ENCODE measurements around the gene TRIP6. TPM values are rescaled to one million over a fixed set of nuclear protein-coding genes. Genes with fewer than 3 reads are reported as not detected.

TRIP6 gene, protein sequence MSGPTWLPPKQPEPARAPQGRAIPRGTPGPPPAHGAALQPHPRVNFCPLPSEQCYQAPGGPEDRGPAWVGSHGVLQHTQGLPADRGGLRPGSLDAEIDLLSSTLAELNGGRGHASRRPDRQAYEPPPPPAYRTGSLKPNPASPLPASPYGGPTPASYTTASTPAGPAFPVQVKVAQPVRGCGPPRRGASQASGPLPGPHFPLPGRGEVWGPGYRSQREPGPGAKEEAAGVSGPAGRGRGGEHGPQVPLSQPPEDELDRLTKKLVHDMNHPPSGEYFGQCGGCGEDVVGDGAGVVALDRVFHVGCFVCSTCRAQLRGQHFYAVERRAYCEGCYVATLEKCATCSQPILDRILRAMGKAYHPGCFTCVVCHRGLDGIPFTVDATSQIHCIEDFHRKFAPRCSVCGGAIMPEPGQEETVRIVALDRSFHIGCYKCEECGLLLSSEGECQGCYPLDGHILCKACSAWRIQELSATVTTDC
- polyA plus RNA-seq (ENCODE audit: insufficient read length), result 41.1 TPM

DNA sequence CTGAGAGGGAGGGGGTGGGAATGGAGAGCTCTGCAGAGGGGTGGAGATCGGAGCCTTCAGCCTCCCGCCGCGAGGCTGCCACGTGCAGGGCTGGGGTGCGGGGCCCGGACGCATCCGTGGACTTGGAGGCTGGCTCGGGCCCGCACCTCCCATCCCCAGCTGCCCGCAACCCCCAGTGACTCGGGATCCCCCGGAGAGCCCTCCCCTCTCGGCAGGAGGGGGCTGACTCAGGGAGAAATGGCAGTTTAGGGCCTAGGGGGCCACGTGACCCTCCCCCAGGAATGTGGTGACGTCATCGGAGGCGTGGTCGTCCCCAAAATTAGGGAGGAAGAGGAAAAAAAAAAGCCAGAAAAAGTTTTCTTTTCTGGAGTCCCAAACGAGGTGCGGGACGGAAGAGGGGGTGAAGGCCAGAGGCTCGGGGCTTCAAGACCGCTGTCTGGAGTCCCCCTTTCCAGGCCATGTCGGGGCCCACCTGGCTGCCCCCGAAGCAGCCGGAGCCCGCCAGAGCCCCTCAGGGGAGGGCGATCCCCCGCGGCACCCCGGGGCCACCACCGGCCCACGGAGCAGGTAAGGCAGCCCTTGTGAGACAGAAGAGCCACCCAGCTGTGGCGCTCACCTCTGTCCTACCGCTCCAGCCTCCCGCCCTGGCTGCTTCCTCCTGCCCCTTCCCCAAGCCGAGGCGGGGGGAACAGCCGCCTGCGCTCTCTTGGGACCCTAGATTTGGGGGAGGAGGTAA, at the start of gene TRIP6:
TRIP6 (plus strand) TSS at position 348 of the 736 bp plus-strand sequence; CDS start at position 459, 111 bp downstream.
- peak; percentile 94 for DNase-seq

DNA sequence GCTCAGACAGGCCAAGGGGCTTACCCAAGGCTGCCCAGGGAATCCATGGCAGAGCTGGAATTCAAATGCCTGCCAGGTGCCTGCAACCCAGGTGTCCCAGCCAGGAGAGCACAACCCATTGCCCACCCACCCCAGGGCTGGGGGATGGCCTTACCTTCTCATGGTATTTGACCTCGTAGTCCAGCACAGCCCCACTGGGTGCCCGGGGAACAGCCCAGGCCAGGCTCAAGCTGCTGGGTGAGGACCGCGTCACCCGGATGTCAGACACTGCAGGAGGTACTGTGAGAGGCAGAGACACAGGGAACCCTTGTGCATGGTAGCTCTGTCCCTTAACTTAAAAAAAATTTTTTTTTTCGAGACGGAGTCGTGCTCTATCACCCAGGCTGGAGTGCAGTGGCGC, 48.8 kb upstream of the TRIP6 start:
- DNase-seq, result no peak

DNA sequence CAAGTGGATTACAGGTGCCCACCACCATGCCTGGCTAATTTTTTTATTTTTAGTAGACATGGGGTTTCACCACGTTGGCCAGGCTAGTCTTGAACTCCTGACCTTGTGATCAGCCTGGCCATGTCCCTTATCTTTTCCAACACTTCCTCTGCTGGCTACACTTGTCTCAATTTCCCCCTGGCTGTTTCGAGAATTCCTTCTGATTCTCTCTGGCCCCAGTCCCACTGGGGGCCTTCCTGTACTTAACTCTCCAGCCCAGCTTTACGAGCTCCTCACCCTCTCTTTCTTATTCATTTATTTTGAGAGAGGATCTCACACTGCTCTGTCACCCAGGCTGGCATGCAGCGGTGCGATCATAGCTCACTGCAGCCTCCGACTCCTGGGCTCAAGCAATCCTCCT, 48.4 kb upstream of the TRIP6 start:
- no peak for DNase-seq

DNA sequence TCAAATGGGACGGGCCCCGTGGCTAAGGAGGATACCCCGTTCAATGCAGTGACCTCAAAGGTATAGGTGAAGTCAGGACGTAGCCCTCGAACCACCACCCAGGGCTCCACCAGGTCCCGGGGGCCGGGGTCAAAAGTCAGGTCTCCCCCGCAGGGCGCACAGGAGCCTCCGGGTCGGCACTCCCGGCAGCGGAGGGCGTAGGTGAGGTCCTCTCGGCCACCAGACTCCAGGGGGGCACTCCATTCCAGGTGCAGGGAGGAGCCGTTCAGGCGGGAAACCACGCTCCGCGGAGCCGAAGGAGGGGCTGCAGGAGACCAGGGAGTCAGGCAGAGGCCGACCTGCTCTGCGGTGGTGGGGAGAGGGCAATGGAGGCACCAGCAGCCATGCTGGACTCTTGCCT, 47.6 kb upstream of the TRIP6 start:
- DNase-seq, result no peak

DNA sequence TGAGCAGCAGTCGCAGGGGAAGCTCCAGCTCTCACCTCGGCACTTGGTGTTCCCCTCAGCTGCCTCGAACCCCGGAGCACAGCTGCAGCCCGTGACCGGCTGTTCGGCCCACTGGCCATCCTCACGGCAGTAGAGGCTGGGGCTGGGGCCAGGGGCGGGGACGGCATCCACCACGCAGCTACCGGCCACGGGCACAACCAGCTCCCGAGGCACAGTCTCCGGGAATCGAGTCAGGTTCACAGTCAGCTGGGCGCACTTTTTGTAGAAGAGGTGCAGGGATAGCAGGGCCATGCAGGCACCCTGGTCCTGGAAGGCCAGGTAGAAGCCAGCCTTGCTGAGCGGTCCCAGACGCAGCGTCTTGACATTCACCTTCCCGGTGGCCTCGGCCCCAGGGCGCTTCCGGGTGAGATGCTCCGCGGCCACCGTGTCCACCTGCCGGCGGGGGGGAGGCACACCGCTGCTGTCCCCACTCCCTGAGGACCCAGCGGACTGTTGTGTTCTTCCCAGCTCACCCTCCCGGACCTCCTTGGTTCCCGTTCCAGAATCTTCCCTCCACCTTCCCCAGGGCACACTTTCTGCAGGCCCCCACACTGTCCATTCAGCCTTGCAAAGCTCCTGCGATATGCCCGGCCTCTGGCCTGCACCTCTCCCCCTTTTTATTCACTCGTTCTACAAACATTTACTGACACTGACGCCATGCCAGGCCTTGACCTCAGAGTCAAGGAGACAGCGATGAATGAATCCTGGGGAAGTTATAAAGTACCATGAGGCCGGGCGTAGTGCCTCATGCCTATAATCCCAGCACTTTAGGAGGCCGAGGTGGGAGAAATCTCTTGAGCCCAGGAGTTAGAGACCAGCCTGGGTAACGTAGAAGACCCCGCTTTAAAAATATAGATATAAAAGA, 44.7 kb upstream of the TRIP6 start:
- no peak for DNase-seq

DNA sequence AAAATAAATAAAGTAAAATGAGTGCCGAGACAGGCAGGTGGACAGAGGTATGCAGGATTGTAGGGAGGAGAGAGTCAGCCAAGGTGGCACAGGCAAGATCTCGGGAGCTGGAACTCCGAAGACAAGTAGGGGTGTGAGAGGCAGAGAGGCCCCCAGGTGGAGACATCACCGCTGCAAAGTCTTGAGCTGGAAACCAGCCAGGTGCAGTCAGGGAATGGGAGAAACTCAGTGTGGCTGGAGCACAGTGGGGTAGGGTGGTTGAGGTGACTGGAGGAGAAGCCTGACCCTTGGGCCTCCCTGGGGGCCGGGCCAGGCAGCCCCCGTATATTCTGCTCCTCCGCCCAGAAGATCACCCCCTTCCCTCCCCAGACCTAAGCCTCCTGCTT, 44.1 kb upstream of the TRIP6 start:
- no peak for DNase-seq

DNA sequence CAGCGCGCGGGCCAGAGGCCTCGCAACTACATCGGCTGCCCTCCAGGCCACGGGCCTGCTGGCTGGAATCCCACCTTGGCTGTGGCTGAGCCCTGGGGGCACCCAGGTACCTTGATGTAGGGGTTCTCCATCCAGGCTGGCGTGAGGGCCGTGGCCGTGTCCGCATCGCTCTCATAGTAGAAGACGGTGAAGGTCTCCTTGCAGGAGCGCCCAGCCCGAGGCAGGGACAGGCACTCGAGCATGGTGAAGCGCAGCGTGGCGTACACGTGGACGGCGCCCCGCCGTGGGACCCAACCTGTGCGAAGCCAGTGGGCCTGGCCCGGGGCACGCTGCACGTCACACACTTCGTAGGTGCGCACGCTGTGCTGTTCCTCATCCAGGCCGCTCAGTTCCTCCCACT, 43.7 kb upstream of the TRIP6 start:
- no peak for DNase-seq

DNA sequence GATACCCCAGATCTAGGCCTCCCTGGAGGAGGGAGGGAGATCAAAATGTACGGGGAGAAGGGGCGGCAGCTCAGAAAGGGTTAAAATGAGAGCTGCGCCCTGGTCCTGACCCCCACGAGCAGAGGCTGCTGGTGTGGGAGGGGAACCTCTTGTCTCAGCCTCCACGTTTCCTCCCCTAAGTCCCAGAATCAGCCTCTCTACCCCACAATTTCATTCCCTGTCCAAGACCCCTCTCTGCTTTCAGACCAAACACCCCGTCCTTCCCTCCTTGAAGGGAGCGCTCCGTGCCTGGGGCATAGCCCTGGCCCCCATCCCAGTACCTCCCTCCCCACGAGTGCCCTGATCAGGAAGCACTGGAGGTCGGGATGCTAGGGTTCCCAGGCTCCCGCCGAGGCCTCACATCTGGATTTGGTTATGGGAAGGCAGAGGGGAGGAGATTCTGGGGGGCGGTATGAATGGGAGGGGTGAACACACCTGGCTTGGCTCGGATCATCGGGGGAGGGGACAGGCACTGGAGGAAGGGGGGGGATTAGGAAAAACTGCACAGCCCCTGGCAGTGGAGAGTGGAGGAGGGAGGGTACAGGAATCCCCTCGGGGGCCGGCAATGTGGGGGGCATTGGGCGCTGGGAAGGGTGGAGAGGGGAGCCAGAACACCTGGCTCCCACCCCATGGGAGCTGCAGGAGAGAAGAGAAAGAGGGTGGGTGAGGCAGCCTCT, 42.5 kb upstream of the TRIP6 start:
- DNase-seq, result no peak

DNA sequence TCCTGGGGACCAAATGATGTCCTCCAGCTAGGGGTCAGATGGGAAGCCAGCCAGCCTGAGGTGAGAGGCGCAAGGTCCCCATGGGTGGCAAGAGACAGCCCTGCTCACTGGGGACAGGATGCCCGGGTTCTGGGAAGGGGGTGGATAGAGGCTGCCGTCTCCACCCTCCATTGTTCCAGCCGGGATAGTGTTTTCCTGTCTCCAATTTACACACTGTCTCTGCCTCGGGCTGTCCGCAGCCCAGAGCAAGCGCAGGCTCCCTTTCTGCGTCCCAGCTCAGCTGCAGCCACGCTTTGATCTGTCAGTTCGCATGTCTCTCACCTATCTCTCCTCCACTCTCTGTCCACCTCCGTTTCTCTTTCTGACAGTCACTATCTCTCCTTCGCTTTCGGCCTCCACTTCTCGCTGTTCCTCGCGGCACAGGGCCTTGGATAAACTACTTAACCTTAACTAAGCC, 41.9 kb upstream of the TRIP6 start:
- no peak for DNase-seq

DNA sequence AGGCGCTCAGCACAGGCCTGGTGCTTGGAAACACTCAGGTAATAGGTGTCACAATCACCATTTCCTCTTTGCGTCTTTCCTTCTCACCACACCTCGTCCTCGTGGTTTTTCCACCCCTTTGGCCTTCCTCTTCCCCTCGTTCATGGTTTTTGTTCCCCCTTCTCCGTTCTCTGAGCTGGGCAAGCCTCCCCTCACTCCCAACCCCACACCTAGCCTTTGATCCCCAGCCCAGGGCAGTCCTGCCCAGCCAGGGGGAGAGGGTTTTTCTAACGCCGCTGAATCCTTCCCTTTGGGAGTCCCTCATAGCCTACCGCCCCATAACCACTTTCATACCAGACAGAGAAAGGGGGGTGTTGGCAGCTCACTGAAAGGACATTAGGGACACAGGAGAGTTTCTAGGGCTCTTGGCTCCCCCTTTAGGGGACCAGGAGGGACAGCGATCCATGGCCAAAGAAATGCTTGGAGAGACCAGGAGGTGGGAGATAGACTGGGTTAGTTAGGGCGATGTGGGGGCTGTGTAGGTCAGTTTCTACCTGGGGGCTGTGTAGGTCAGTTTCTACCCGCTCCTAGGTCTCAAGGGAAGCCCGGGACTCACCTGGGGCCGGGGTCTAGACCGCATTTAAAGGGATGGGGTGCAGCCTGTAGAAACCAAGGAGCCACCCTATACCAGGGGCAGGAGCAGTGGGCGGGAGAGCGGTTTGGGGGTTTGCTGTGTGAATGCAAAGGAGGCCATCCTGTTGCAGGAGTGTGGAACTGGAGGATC, 41.3 kb upstream of the TRIP6 start:
- no peak for DNase-seq

DNA sequence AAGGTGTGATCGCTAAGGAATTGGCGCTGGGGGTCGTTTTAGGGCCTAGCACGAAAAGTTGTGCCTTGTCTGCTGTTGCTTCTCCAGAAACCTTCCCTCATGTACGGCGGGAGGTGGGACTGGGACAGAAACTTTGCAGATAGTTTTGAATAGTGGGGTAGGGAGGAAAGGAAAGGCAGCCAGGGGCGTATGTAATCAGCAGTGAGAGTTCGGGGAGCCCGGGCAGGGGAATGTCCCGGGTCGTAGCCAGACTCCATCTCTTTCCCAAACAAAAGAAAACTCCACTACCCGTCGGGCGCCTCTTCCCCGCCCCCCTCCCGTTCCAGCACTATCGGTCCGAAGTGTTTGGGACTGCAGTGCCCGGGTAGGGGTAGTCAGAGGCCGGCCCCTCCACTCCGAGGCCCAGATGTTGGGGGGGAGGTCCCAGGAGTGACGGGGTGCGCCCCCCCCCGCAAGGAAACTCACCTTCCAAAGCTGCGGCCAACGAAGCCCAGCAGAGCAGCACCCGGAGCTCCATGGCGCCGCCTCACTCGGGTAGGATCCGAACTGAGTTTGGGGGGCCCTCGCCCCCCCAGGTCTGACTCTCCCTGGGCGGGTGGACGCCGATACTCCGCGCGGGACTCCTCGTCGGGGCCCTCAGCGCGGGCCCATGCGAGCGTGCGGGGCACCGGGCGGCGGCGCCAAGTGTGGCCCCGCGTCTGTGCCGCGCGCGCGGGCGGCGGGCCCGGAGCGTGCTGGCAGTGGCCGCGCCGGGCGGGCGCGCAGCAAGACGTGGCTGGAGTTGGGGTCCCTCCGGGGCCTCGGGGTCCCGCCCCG, 40.5 kb upstream of the TRIP6 start:
- DNase-seq, result peak; percentile 40

DNA sequence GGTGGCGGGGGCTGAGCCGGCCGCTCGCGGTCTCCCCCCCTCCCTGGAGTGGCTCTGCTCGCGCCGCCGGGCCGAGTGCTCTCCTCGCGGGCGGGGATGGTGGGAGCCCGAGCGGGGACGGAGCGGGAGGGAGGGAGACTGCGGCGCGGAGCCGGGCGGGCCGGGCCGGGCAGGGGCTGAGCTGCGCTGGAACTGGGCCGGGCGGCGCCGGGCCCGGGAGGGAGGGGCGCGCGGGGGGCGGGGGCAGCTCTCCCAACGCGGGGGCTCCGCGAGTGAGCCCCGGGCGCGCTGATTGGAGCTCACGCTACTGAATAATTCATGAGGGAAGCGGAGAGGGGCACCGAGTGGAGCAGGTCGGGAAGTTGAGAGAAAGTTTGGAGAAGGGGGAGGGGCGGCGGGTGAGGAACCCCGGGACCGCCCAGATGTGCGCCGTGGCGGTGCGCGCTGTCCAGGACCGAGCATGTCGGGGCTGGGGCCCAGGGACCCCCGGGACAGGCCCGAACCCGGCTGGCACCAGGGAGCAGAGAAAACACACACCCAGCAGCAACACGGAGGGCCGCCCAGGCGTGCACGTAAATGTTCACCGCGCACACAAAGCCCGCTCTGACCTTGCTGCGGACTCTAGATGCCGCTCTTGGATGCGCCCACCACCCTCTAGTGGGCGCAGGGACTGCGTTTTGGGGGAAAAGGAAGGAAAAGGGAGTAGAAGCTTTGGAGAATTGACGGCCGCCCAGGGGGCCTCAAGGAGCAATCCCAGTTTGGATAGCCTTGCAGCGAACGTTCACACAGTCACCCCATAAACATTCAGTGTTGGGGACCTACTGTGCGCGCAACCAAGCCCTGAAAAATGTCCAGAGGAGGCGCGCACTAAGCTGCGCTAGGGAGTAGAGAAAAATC, 39.6 kb upstream of the TRIP6 start, which contains the start of gene EPHB4:
EPHB4 (minus strand) TSS at position 194 of the 897 bp plus-strand sequence. CDS start 493 bp downstream, outside the sequence.
- DNase-seq, result peak; percentile 92

DNA sequence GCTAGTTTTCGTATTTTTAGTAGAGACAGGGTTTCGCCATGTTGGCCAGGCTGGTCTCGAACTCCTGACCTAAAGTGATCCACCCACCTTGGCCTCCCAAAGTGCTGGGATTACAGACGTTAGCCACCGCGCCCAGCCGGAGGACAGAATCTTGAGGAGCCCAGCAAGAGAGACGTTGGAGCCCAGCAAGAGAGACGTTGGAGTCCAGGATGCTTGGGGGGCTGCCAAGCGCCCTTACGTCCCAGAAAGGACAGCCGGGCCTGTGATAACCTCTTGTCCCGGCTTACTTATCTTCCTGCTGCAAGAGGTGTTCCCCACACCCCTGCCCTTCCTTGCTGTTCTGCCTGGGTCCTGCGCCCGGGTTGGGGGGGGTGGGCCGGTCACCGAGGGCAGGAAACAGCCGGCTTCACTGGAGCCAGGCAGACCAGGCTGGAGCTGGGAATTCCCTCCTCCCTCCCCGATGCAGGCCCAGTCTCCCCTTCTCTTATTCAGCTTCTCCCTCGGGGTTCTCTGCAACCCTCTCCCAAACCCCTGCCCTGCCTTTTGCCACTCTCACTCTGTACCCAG, 38.0 kb upstream of the TRIP6 start:
- DNase-seq, result peak; percentile 46

DNA sequence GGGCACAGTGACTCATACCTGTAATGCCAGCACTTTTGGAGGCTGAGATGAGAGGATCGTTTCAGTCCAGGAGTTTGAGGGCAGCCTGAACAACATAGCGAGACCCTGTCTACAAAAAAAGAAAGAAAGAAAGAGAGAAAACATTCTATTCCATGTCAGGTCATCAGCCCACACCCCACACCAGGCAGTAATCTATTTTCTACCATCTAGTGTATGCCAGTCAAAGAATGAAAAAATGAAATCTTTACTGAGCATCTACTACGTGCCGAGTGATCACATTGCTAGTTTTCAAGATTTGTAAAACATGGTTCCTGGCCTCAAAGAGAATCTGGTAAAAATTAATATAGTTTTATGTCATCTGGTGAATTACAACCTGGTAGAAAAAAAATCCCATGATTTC, 36.8 kb upstream of the TRIP6 start:
- no peak for DNase-seq

DNA sequence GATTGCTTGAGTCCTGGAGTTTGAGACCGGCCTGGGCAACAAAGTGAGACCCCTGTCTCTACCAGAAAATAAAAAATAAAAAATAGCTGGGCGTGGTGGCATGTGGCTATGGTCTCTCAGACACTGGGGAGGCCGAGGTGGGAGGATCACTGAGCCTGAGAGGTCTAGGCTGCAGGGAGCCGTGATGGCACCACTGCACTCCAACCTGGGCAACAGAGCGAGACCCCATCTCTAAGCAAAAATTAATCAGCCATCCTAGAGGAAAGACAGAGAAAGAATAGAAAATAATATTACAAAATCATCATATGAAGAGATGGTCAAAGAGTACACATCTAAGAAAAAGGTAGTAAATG, 34.9 kb upstream of the TRIP6 start:
- no peak for DNase-seq

DNA sequence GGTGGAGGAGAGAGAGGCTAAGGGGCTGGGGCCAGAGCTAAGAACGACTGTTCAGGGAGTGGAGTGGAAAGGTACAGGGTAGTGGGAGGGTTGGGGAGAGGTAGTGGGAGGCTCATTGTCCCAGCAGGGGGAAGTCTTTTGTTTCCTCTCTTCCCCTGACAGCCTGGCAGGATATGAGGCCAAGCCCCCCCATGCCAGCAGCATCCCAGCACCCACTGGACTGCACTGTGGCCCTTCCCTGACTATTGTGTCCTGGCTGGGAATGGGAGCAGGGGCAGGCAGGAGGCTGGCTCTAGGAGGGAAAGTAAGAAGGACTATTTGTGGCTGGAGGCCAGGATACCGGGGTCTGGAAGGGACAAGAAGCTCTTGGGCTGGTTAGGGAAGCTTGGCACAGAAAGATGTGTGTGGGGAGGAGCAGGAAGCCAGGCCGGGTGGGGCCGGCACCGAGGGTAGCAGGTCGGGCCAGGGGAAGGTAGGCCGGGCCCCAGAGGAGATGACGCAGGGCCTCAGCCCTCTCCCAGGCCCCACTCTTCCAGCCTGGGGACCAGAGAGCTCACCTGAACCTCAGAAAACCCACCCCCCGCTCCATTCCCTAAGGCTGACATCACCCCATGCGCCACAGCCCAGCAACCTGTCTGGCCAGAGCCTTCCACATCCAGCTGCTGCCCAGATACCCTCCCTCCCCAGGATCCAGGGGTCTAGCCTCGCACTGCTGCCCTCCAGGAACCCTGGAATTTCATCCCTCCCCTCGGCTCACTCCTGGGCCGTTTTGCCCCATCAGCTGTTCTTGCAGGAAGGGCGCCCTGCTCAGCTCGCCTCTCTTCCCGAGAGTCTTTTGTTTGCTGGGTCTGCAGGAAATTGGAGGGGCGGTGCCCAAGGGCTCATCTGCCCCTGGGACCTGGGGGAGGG, 31.0 kb upstream of the TRIP6 start:
- no peak for DNase-seq

DNA sequence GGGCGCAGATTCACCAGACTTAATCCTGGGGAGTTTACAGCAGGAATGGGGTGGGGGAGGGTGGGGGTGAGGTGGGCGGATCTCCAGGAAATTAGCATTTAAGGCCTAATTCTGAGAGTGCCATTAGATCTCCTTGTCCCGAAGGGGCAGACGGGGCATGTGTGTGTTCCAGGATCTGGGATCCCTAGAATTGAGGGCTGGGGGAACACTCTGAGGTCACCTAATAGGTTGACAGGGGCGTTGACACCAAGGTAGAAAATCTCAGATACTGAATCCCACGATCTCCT, 30.4 kb upstream of the TRIP6 start:
- no peak for DNase-seq

All from hindlimb muscle (tissue), 1 donor.